HepG2 (cell line): ENCODE data around the gene MAN1C1. TPM values are rescaled to one million over a fixed set of nuclear protein-coding genes. Genes with fewer than 3 reads are reported as not detected.

ENCODE experiments used
- ATAC-seq: fragments of 200-7000 bp; cut with Tn5 transposase; 3 replicates; pipeline ENCODE4 v1.9.1; 2020; ENCODE audit warnings: mild to moderate bottlenecking, moderate library complexity
- BruUV-seq: library from RNA; stranded (reverse); fragments of 400-500 nt; replicated peaks from 2 replicates; lab custom pipeline; 2021; lab: Mats Ljungman, UMichigan
- CTCF ChIA-PET: fragments of 300-600 bp; formaldehyde crosslinking; extraction: SDS; loops from one replicate; lab custom pipeline; 2021; ENCODE audit warnings: low total read pairs, inconsistent platforms, low intra/inter-chr PET ratio; lab: Yijun Ruan, JAX
- POLR2A ChIA-PET: fragments of 350-600 bp; sonication (Branson Sonifier 250); formaldehyde crosslinking; loops from one replicate; lab custom pipeline; 2020; ENCODE audit warnings: antibody characterized with exemption, inconsistent platforms; lab: Yijun Ruan, JAX
- DNase-seq: peaks from one replicate; pipeline ENCODE4 v3.0.0-alpha.2; 2015; ENCODE audit warnings: low spot score
- FAIRE-seq: peaks from 3 replicates; lab custom pipeline; 2011; peaks lifted over from hg19 to GRCh38; lab: Jason Lieb, UNC
- H2AFZ ChIP-seq: one replicate; pipeline ENCODE4 v1.6.1; 2011; ENCODE audit warnings: low read length, inconsistent platforms
- H3K27ac ChIP-seq: fragments of 300-600 bp; 3 replicates; pipeline ENCODE4 v1.8.0; 2011; ENCODE audit warnings: mixed run types, mild to moderate bottlenecking, mixed read lengths, low read length, inconsistent platforms; ENCODE audit not compliant: insufficient read depth; ENCODE audit errors: extremely low read length
- H3K27me3 ChIP-seq, 2 experiments: fragments of 200-600 bp in 1 of 2; 2 replicates in 1 of 2; 3 replicates in 1 of 2; pipeline versions ENCODE4 v1.6.0 to v1.8.0; 2011; ENCODE audit warnings: low read length in 2 of 2, mild to moderate bottlenecking in 2 of 2, moderate library complexity in 2 of 2, inconsistent platforms in 1 of 2; ENCODE audit not compliant: insufficient read depth in 2 of 2, control insufficient read depth in 1 of 2
- H3K36me3 ChIP-seq, 2 experiments: fragments of 200-600 bp in 1 of 2; replicated peaks in 1 of 2; 2 replicates in 1 of 2; 3 replicates in 1 of 2; pipeline versions ENCODE4 v1.5.1 to v1.8.0; 2011; ENCODE audit warnings: low read length in 2 of 2, inconsistent platforms in 1 of 2; ENCODE audit not compliant: insufficient read depth in 2 of 2, control insufficient read depth in 1 of 2
- H3K4me1 ChIP-seq: 2 replicates; pipeline ENCODE4 v1.5.1; 2012; ENCODE audit warnings: low read length, inconsistent platforms; ENCODE audit not compliant: insufficient read depth
- H3K4me2 ChIP-seq: 2 replicates; pipeline ENCODE4 v1.6.0; 2011; ENCODE audit warnings: low read depth, low read length, inconsistent platforms
- H3K4me3 ChIP-seq, 3 experiments: fragments of 200-600 bp in 1 of 3; sonication (generic), shearing (Covaris generic) in 1 of 3; replicated peaks in 1 of 3; 2 replicates each; pipeline ENCODE4 v1.5.1; 2011 to 2016; ENCODE audit warnings: low read length in 3 of 3, inconsistent platforms in 2 of 3, low read depth in 2 of 3, mild to moderate bottlenecking in 2 of 3, control low read depth in 1 of 3, mixed read lengths in 1 of 3; ENCODE audit not compliant: insufficient read depth in 1 of 3
- H3K79me2 ChIP-seq: one replicate; pipeline ENCODE4 v1.6.1; 2011; ENCODE audit warnings: low read length, inconsistent platforms; ENCODE audit not compliant: insufficient read depth
- H3K9ac ChIP-seq: 2 replicates; pipeline ENCODE4 v1.6.0; 2011; ENCODE audit warnings: mild to moderate bottlenecking, low read depth, low read length, inconsistent platforms; ENCODE audit not compliant: insufficient read depth
- H3K9me3 ChIP-seq: 2 replicates; pipeline ENCODE4 v1.5.1; 2012; ENCODE audit warnings: mild to moderate bottlenecking, low read length
- H4K20me1 ChIP-seq: 2 replicates; pipeline ENCODE4 v1.6.0; 2011; ENCODE audit warnings: inconsistent platforms, mild to moderate bottlenecking, low read length, moderate library complexity; ENCODE audit not compliant: insufficient read depth
- AKAP8 ChIP-seq: sonication (generic); formaldehyde crosslinking; IDR thresholded peaks from 2 replicates; pipeline ENCODE4 v1.5.1; 2020; ENCODE audit warnings: mild to moderate bottlenecking, missing genetic modification reagents
- FOXJ3 ChIP-seq: sonication (generic); formaldehyde crosslinking; IDR thresholded peaks from 2 replicates; pipeline ENCODE4 v1.4.0; 2020; ENCODE audit warnings: missing genetic modification reagents, mild to moderate bottlenecking, borderline replicate concordance
- MIER3 ChIP-seq: IDR thresholded peaks from 2 replicates; pipeline ENCODE4 v1.6.1; 2016; ENCODE audit warnings: missing compliant biosample characterization, borderline replicate concordance
- NFKB2 ChIP-seq: sonication (generic); formaldehyde crosslinking; IDR thresholded peaks from 2 replicates; pipeline ENCODE4 v1.4.0; 2020; ENCODE audit warnings: missing genetic modification reagents, borderline replicate concordance
- PCBP2 ChIP-seq: fragments of 200-400 bp; formaldehyde crosslinking; optimal IDR thresholded peaks from 2 replicates; pipeline ENCODE3; 2018; ENCODE audit warnings: low read length, low read depth; ENCODE audit not compliant: poor library complexity, severe bottlenecking
- SP4 ChIP-seq: sonication (generic); formaldehyde crosslinking; IDR thresholded peaks from 2 replicates; pipeline ENCODE4 v1.8.1; 2023; ENCODE audit warnings: mild to moderate bottlenecking, missing genetic modification reagents
- THAP11 ChIP-seq: IDR thresholded peaks from 2 replicates; pipeline ENCODE4 v1.6.1; 2016; ENCODE audit warnings: missing biosample characterization, missing genetic modification reagents
- WIZ ChIP-seq: sonication (generic); formaldehyde crosslinking; IDR thresholded peaks from 2 replicates; pipeline ENCODE4 v1.5.1; 2020; ENCODE audit warnings: mild to moderate bottlenecking, missing genetic modification reagents
- ZMAT3 ChIP-seq: sonication (generic); formaldehyde crosslinking; conservative IDR thresholded peaks from 2 replicates; pipeline ENCODE4 v1.7.0; 2021; ENCODE audit warnings: missing genetic modification reagents
- ZNF335 ChIP-seq: sonication (generic); formaldehyde crosslinking; IDR thresholded peaks from 2 replicates; pipeline ENCODE4 v1.4.0; 2020; ENCODE audit warnings: missing genetic modification reagents
- ZNF496 ChIP-seq: sonication (generic); formaldehyde crosslinking; IDR thresholded peaks from 2 replicates; pipeline ENCODE4 v1.8.1; 2023; ENCODE audit warnings: mild to moderate bottlenecking, moderate library complexity, missing genetic modification reagents; ENCODE audit not compliant: insufficient replicate concordance
- ZNF780A ChIP-seq: sonication (generic); formaldehyde crosslinking; IDR thresholded peaks from 2 replicates; pipeline ENCODE4 v1.8.0; 2022; ENCODE audit warnings: mild to moderate bottlenecking, missing genetic modification reagents, moderate library complexity
- ZNF788 ChIP-seq: sonication (generic); formaldehyde crosslinking; IDR thresholded peaks from 2 replicates; pipeline ENCODE4 v1.5.0; 2020; ENCODE audit warnings: mild to moderate bottlenecking, missing genetic modification reagents, borderline replicate concordance
- WGBS: methylation state at CpG from one replicate; pipeline ENCODE4 v1.1.6; 2017; ENCODE audit warnings: low lambda C conversion rate; 5-methylcytosine and 5-hydroxymethylcytosine counted together
- in situ Hi-C: cut with HindIII; loops from 2 replicates; pipeline ENCODE4 v1.10.0; 2017; ENCODE audit warnings: low pct_unique_long_range_greater_than_20kb; ENCODE audit not compliant: extremely low pct_ligation_motif_present
- intact Hi-C: fragments of 100-400 bp; cut with micrococcal nuclease; formaldehyde crosslinking; loops from one replicate; pipeline ENCODE4 v1.10.0; 2022; ENCODE audit not compliant: unreplicated experiment
- polyA plus RNA-seq, 8 experiments: library from polyadenylated mRNA; depleted of rRNA in 3 of 8; stranded (reverse) in 7 of 8; unstranded in 1 of 8; fragments of >200 nt; fragmentation: Illumina TruSeq in 4 of 8; extraction: Trizol in 4 of 8; gene quantifications; 2 replicates each; pipeline versions ENCODE4 v1.2.1 to v1.2.3, GENCODE V29; 2011 to 2016; ENCODE audit warnings: low read depth in 4 of 8, missing spikeins in 1 of 8, mixed read lengths in 1 of 8; ENCODE audit not compliant: insufficient read depth in 1 of 8
- total RNA-seq, 5 experiments: library from RNA; depleted of rRNA; stranded (reverse); fragments of >200 nt; fragmentation: Illumina TruSeq; extraction: Trizol; gene quantifications; 2 replicates each; pipeline ENCODE4 v1.2.3, GENCODE V29; 2016; ENCODE audit warnings: low read depth in 1 of 5
- TF ChIP-seq, protein P1 (sequence below), 2 experiments: sonication (generic) in 1 of 2; formaldehyde crosslinking in 1 of 2; IDR thresholded peaks; 2 replicates each; pipeline versions ENCODE4 v1.6.1 to v1.9.0; 2014 to 2022; ENCODE audit warnings: antibody characterized with exemption in 1 of 2, borderline replicate concordance in 1 of 2, inconsistent platforms in 1 of 2, low read depth in 1 of 2, missing genetic modification reagents in 1 of 2
- TF ChIP-seq, protein P2 (sequence below): sonication (generic); formaldehyde crosslinking; IDR thresholded peaks from 2 replicates; pipeline ENCODE4 v1.8.0; 2022; ENCODE audit warnings: missing genetic modification reagents, mild to moderate bottlenecking, inconsistent platforms, borderline replicate concordance

MAN1C1 gene
- total and polyA plus RNA-seq, 2 of the 13 experiments (the other 11 are each of a cell fraction or from before 2014, with no cell fraction given), result 0.18 to 0.49 TPM

DNA sequence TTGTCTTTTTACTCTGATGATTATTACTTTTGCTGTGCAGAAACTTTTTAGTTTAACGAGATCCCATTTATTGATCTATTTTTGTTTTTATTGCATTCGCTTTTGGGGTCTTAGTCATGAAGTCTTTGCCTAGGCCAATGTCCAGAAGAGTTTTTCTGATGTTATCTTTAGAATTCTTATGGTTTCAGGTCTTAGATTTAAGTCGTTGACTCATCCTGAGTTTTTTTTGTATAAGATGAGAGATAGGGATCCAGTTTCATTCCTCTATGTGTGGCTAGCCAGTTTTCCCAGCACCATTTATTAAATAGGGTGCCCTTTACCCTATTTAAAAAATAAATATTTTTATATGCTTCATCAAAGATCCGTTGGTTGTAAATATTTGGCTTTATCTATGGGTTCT, 13.2 kb downstream of the MAN1C1 start:
- intact Hi-C loops, result no loop called here
- Histone ChIP-seq H3K4me2 (no peak overlapping the region), H3K4me1 (no peaks in the 10 kb centered on the region), H2AFZ (no peak overlapping the region), H3K9ac (no peak overlapping the region), H3K27ac (no peak overlapping the region), H3K27me3 (peaks cover 1 to 13% of the 10 kb centered on the region in 2 experiments; a peak in 2 of 5 replicates), H3K4me3 (no peak overlapping the region), H3K36me3 (no peaks in the 10 kb centered on the region), H3K79me2 (no peaks in the 10 kb centered on the region), H3K9me3 (no peaks in the 10 kb centered on the region), H4K20me1 (no peaks in the 10 kb centered on the region)
- ATAC-seq (no peak), FAIRE-seq (no peak), DNase-seq (no peak)
- ChIA-PET POLR2A (no interaction called here), CTCF (no interaction called here)
- no TSS peak for BruUV-seq
- WGBS, result 1% methylated on average over 4 of the region's 4 CpGs
- in situ Hi-C loops, result no loop called here
- TF ChIP-seq MIER3 (CRISPR knock-in tag) (no peak), PCBP2 (no peak), FOXJ3 (CRISPR knock-in tag) (no peak), AKAP8 (CRISPR knock-in tag) (no peak), ZNF335 (CRISPR knock-in tag) (no peak), SP4 (CRISPR knock-in tag) (no peak), THAP11 (CRISPR knock-in tag) (no peak), ZNF780A (CRISPR knock-in tag) (no peak), WIZ (no peak), ZNF496 (no peak), NFKB2 (no peak), ZMAT3 (CRISPR knock-in tag) (no peak), ZNF788 (no peak)
- TF ChIP-seq, protein P1, sequence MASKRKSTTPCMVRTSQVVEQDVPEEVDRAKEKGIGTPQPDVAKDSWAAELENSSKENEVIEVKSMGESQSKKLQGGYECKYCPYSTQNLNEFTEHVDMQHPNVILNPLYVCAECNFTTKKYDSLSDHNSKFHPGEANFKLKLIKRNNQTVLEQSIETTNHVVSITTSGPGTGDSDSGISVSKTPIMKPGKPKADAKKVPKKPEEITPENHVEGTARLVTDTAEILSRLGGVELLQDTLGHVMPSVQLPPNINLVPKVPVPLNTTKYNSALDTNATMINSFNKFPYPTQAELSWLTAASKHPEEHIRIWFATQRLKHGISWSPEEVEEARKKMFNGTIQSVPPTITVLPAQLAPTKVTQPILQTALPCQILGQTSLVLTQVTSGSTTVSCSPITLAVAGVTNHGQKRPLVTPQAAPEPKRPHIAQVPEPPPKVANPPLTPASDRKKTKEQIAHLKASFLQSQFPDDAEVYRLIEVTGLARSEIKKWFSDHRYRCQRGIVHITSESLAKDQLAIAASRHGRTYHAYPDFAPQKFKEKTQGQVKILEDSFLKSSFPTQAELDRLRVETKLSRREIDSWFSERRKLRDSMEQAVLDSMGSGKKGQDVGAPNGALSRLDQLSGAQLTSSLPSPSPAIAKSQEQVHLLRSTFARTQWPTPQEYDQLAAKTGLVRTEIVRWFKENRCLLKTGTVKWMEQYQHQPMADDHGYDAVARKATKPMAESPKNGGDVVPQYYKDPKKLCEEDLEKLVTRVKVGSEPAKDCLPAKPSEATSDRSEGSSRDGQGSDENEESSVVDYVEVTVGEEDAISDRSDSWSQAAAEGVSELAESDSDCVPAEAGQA (IDR thresholded peaks at IDR 0.05; ENCODE audit: low read depth), result no peak
- TF ChIP-seq, protein P1 (CRISPR knock-in tag; IDR thresholded peaks at IDR 0.05; ENCODE audit: borderline replicate concordance), result no peak
- TF ChIP-seq, protein P2, sequence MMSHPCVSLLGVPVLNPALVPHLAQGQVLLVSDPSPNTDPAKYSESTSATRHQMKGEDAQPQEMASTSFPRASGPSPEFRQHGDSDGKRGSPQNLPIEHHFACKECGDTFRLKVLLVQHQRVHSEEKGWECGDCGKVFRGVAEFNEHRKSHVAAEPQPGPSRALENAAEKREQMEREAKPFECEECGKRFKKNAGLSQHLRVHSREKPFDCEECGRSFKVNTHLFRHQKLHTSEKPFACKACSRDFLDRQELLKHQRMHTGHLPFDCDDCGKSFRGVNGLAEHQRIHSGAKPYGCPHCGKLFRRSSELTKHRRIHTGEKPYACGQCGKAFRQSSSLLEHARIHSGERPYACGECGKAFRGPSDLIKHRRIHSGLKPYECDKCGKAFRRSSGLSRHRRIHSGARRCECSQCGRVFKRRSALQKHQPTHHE (CRISPR knock-in tag), result no peak
